K562 (cell line): Measurements from ENCODE around the gene TSGA10. TPM values are rescaled to one million over a fixed set of nuclear protein-coding genes. Genes with fewer than 3 reads are reported as not detected.

Experiments
- ATAC-seq: fragments of 200-7000 bp; cut with Tn5 transposase; 3 replicates; pipeline ENCODE4 v1.9.1; 2020; ENCODE audit warnings: moderate library complexity
- BruUV-seq: library from RNA; stranded (reverse); fragments of 400-500 nt; replicated peaks from 2 replicates; lab custom pipeline; 2021; lab: Mats Ljungman, UMichigan
- CTCF ChIA-PET: fragments of 300-600 bp; formaldehyde crosslinking; extraction: SDS; loops from one replicate; lab custom pipeline; 2021; ENCODE audit warnings: low intra/inter-chr PET ratio; lab: Yijun Ruan, JAX
- POLR2A ChIA-PET: fragments of 300-600, 350-650 bp; sonication (Branson Sonifier 250); formaldehyde crosslinking; extraction: SDS; loops from one replicate; lab custom pipeline; 2021; ENCODE audit warnings: antibody characterized with exemption, inconsistent platforms; lab: Yijun Ruan, JAX
- DNase-seq, 4 experiments: peaks; one replicate each; pipeline versions ENCODE4 v3.0.0 to v3.0.0-alpha.2; 2011 to 2018; ENCODE audit warnings: low spot score in 3 of 4, mixed read lengths in 3 of 4; ENCODE audit errors: extremely low read depth in 1 of 4
- FAIRE-seq: peaks from 2 replicates; lab custom pipeline; 2011; peaks lifted over from hg19 to GRCh38; lab: Jason Lieb, UNC
- H2AFZ ChIP-seq: 2 replicates; pipeline ENCODE4 v1.6.0; 2011; ENCODE audit warnings: low read depth, low read length, control low read depth, inconsistent platforms
- H3K27ac ChIP-seq: fragments of 200-600 bp; 3 replicates; pipeline ENCODE4 v1.8.0; 2011; ENCODE audit warnings: low read depth, mild to moderate bottlenecking, control low read depth, inconsistent platforms, low read length, moderate library complexity, mixed read lengths; ENCODE audit errors: extremely low read depth
- H3K27me3 ChIP-seq, 2 experiments: fragments of 300-600 bp in 1 of 2; 2 replicates in 1 of 2; 3 replicates in 1 of 2; pipeline versions ENCODE4 v1.6.0 to v1.8.0; 2011; ENCODE audit warnings: inconsistent platforms in 2 of 2, low read length in 2 of 2, mild to moderate bottlenecking in 1 of 2, mixed read lengths in 1 of 2, moderate library complexity in 1 of 2; ENCODE audit not compliant: control insufficient read depth in 2 of 2, insufficient read depth in 2 of 2
- H3K36me3 ChIP-seq: fragments of 300-600 bp; 3 replicates; pipeline ENCODE4 v1.8.0; 2011; ENCODE audit warnings: mild to moderate bottlenecking, low read length, inconsistent platforms; ENCODE audit not compliant: control insufficient read depth, insufficient read depth
- H3K4me1 ChIP-seq, 2 experiments: fragments of 200-600 bp in 1 of 2; replicated peaks in 1 of 2; 2 replicates in 1 of 2; 3 replicates in 1 of 2; pipeline versions ENCODE4 v1.5.1 to v1.8.0; 2011; ENCODE audit warnings: inconsistent platforms in 2 of 2, low read length in 2 of 2, mild to moderate bottlenecking in 1 of 2, mixed read lengths in 1 of 2, moderate library complexity in 1 of 2; ENCODE audit not compliant: control insufficient read depth in 2 of 2, insufficient read depth in 2 of 2
- H3K4me2 ChIP-seq: 2 replicates; pipeline ENCODE4 v1.6.1; 2011; ENCODE audit warnings: low read length, control low read depth, inconsistent platforms, mixed read lengths; ENCODE audit not compliant: insufficient read depth
- H3K4me3 ChIP-seq: fragments of 200-600 bp; sonication (generic), shearing (Covaris generic); 2 replicates; pipeline ENCODE4 v1.5.1; 2016; ENCODE audit warnings: control low read depth, inconsistent platforms
- H3K79me2 ChIP-seq: fragments of 200-600 bp; 3 replicates; pipeline ENCODE4 v1.8.0; 2011; ENCODE audit warnings: low read length, inconsistent platforms; ENCODE audit not compliant: control insufficient read depth, insufficient read depth
- H3K9ac ChIP-seq, 2 experiments: 2 replicates each; pipeline versions ENCODE4 v1.6.0 to v1.6.1; 2011; ENCODE audit warnings: low read depth in 2 of 2, low read length in 2 of 2, control low read depth in 1 of 2, inconsistent platforms in 1 of 2, mild to moderate bottlenecking in 1 of 2, mixed read lengths in 1 of 2; ENCODE audit not compliant: insufficient read depth in 1 of 2
- H3K9me1 ChIP-seq: one replicate; pipeline ENCODE4 v1.6.0; 2011; ENCODE audit warnings: inconsistent platforms, mild to moderate bottlenecking, low read length, moderate library complexity; ENCODE audit not compliant: control insufficient read depth, insufficient read depth
- H3K9me3 ChIP-seq: replicated peaks from 2 replicates; pipeline ENCODE4 v1.5.1; 2011; ENCODE audit warnings: low read depth, low read length, inconsistent platforms; ENCODE audit not compliant: control insufficient read depth, insufficient read depth
- H4K20me1 ChIP-seq: replicated peaks from 2 replicates; pipeline ENCODE4 v1.6.1; 2011; ENCODE audit warnings: low read length, inconsistent platforms, mixed read lengths; ENCODE audit not compliant: control insufficient read depth, insufficient read depth
- FIP1L1 ChIP-seq: fragments of 200-400 bp; formaldehyde crosslinking; IDR thresholded peaks from 2 replicates; pipeline ENCODE4 v1.6.1; 2018; ENCODE audit warnings: mild to moderate bottlenecking, low read depth, low read length; ENCODE audit not compliant: poor library complexity, severe bottlenecking
- GATA2 ChIP-seq: sonication (generic); formaldehyde crosslinking; IDR thresholded peaks from 2 replicates; pipeline ENCODE4 v1.4.0; 2020; ENCODE audit warnings: mild to moderate bottlenecking, missing genetic modification reagents
- ILF3 ChIP-seq: fragments of 450-650 bp; IDR thresholded peaks from 2 replicates; pipeline ENCODE4 v1.6.1; 2018; ENCODE audit warnings: antibody characterized with exemption, mild to moderate bottlenecking, moderate library complexity, borderline replicate concordance
- PCBP2 ChIP-seq: fragments of 200-400 bp; formaldehyde crosslinking; IDR thresholded peaks from 2 replicates; pipeline ENCODE4 v1.6.1; 2018; ENCODE audit warnings: low read length, low read depth, mild to moderate bottlenecking, moderate library complexity; ENCODE audit not compliant: poor library complexity, severe bottlenecking
- RAD21 ChIP-seq, 2 experiments: fragments of 250-450 bp in 1 of 2; fragments of 450-650 bp in 1 of 2; sonication (Bioruptor Pico) in 1 of 2; formaldehyde crosslinking in 1 of 2; IDR thresholded peaks in 1 of 2; conservative IDR thresholded peaks in 1 of 2; 2 replicates each; pipeline versions ENCODE4 v1.4.0 to v1.8.0; 2020 to 2022; ENCODE audit warnings: mild to moderate bottlenecking in 2 of 2, moderate library complexity in 1 of 2
- RBM14 ChIP-seq: fragments of 200-400 bp; formaldehyde crosslinking; IDR thresholded peaks from 2 replicates; pipeline ENCODE4 v1.6.1; 2018; ENCODE audit warnings: low read depth, mild to moderate bottlenecking, low read length, moderate library complexity, borderline replicate concordance; ENCODE audit not compliant: insufficient read depth
- TEAD1 ChIP-seq, 2 experiments: fragments of 450-650 bp in 1 of 2; sonication (generic) in 1 of 2; formaldehyde crosslinking; IDR thresholded peaks; 2 replicates each; pipeline versions ENCODE4 v1.4.0 to v1.8.0; 2020 to 2022; ENCODE audit warnings: mild to moderate bottlenecking in 2 of 2, missing genetic modification reagents in 1 of 2
- ZNF766 ChIP-seq: fragments of 200-800 bp; sonication (Bioruptor generic); conservative IDR thresholded peaks from 2 replicates; pipeline ENCODE4 v1.6.1; 2016; ENCODE audit warnings: missing genetic modification characterization, missing compliant biosample characterization
- WGBS: fragments of 100-300 bp; shearing (Covaris generic); methylation state at CpG from one replicate; pipeline ENCODE4 v1.1.6; 2016; ENCODE audit warnings: low coverage, mixed read lengths; ENCODE audit not compliant: insufficient coverage; ENCODE audit errors: missing lambda C conversion rate; 5-methylcytosine and 5-hydroxymethylcytosine counted together
- in situ Hi-C: fragments of 300-500 bp; cut with MboI; formaldehyde crosslinking; loops from 4 replicates; pipeline ENCODE4 v1.15.0; 2018; ENCODE audit warnings: inconsistent platforms, mixed read lengths
- intact Hi-C: fragments of 100-400 bp; cut with micrococcal nuclease; formaldehyde crosslinking; loops from 2 replicates; pipeline ENCODE4 v1.14.2; 2022
- polyA plus RNA-seq, 8 experiments: library from polyadenylated mRNA; depleted of rRNA in 4 of 8; stranded (reverse) in 5 of 8; unstranded in 3 of 8; fragments of >200 nt; fragmentation: Nextera tagmentation in 2 of 8; fragmentation: Illumina TruSeq in 1 of 8; extraction: Ambion mirVana in 2 of 8; extraction: Trizol in 1 of 8; gene quantifications; 2 replicates each; pipeline versions ENCODE4 v1.2.1 to v1.2.3, GENCODE V29; 2011 to 2014; ENCODE audit warnings: inconsistent platforms in 1 of 8, missing spikeins in 1 of 8
- total RNA-seq, 7 experiments: library from RNA; depleted of rRNA in 6 of 7; stranded (reverse); fragments of >200 nt in 6 of 7; fragmentation: Illumina TruSeq in 2 of 7; extraction: Trizol in 2 of 7; gene quantifications; 2 replicates each; pipeline versions ENCODE4 v1.2.1 to v1.2.3, GENCODE V29; 2011 to 2021; ENCODE audit warnings: low replicate concordance in 1 of 7
- TF ChIP-seq, protein P1 (sequence below): IDR thresholded peaks from 2 replicates; pipeline ENCODE4 v1.6.1; 2012; ENCODE audit warnings: low read depth, low read length, improper control_type of control experiment, borderline replicate concordance
- TF ChIP-seq, protein P2 (sequence below): IDR thresholded peaks from 2 replicates; pipeline ENCODE4 v1.6.1; 2011; ENCODE audit warnings: borderline replicate concordance, low read depth, mild to moderate bottlenecking, moderate library complexity, low read length; ENCODE audit not compliant: insufficient read depth, poor library complexity, severe bottlenecking
- TF ChIP-seq, protein P3 (sequence below): fragments of 250-450 bp; sonication (Bioruptor Pico); IDR thresholded peaks from 2 replicates; pipeline ENCODE4 v1.4.0; 2020; ENCODE audit warnings: mild to moderate bottlenecking

The TSGA10 gene
- total and polyA plus RNA-seq, 9 of the 15 experiments (the other 6 are each of a cell fraction or from before 2014, with no cell fraction given) = 2.1 to 11.3 (median 3.2) TPM

DNA sequence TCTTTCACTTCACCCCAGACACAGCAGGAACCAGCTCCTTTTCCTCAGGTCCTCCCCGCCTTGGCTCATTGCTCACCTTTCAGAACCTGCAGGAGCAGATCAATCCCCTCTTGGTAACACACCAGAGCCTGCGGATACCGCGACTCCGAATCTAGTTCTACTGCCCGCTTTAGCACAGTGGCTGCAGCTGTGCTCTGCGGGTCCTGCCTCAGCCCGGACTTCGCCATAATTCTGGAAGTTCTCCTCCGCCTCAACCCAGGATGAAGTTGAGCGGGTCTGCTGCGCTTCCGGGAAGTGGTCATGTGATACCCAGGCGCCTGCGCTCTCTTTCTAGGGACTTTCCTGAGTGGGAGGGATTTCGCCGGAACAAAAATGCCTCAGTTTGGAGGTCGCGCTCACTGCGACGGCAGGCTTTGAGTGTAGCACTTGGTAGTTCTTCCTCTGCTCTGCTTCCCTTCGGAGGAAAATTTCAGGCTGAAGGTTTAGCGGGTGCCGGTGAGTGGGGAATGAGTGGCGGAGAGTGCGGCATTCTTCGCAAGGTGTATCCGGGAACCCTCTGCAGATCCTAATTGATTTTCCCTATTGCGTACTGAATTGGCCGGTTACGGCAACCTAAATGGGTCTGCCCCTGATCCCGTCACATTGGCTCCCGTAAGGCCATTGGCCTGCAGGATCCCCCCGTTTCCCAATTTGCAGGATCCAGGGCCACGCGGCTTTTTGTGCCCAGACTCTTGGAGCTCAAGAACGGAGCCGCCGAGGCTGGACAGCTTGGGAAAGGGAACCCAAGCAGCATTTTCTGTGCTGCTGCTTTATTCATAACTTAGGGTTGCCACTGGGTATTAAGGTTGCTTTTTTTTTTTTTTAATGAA, 26.2 kb upstream of the TSGA10 start, which contains the start of the genes MITD1 and MRPL30:
TSS of gene MITD1 (minus strand) at position 304 of the 869 bp plus-strand sequence. CDS start at position 227, 77 bp downstream.
TSS of gene MRPL30 (plus strand) at position 430 of the 869 bp plus-strand sequence. CDS start 5,020 bp downstream, outside the sequence.
- ChIA-PET CTCF (interaction anchor here (0.6 kb wide), 1 partner anchor 299 kb away, joined by 3 read pairs; no protein-coding TSS in a partner anchor), POLR2A (interaction anchor here (0.6 to 1.3 kb wide), 6 partner anchors 13 to 1216 kb away, joined by 3 to 6 read pairs (median 3); partner anchors contain the start of genes LIPT1 and TSGA10)
- Histone ChIP-seq H3K27me3 (no peaks in the 10 kb centered on the region), H3K9ac (peak within 1 kb of the TSS; percentile 87 to 94), H2AFZ (peak within 1 kb of the TSS; percentile 95), H3K4me1 (peaks cover 0 to 14% of the 10 kb centered on the region in 2 experiments), H3K79me2 (peaks cover 71% of the 10 kb centered on the region), H3K36me3 (peaks cover 24% of the 10 kb centered on the region), H3K4me3 (peak within 1 kb of the TSS; percentile 72), H3K9me1 (no peaks in the 10 kb centered on the region), H4K20me1 (no peaks in the 10 kb centered on the region), H3K9me3 (no peaks in the 10 kb centered on the region), H3K27ac (peak within 1 kb of the TSS; percentile 88), H3K4me2 (peak within 1 kb of the TSS; percentile 89)
- intact Hi-C loops (loop anchor here (1.0 to 2.0 kb wide), 3 partner anchors 26 to 310 kb away; partner anchors contain the start of genes REV1 and TXNDC9), in situ Hi-C loops (no loop called here)
- ATAC-seq (peak; percentile 92), FAIRE-seq (peak; percentile 91), DNase-seq (peak; percentile 82 to 97 (median 86))
- BruUV-seq = TSS peak; percentile 77
- 1% methylated on average over 39 of the region's 39 CpGs for WGBS
- TF ChIP-seq GATA2 (CRISPR knock-in tag) (no peak), PCBP2 (no peak), TEAD1 (CRISPR knock-in tag; IDR thresholded peaks at IDR 0.05) (no peak), ZNF766 (CRISPR knock-in tag) (no peak), RBM14 (no peak), FIP1L1 (no peak), RAD21 (CRISPR knock-in tag; conservative IDR thresholded peaks at IDR 0.05 in 1 of 2, IDR thresholded peaks at IDR 0.05 in 1 of 2) (no peak), ILF3 (no peak)
- TF ChIP-seq, protein P1, sequence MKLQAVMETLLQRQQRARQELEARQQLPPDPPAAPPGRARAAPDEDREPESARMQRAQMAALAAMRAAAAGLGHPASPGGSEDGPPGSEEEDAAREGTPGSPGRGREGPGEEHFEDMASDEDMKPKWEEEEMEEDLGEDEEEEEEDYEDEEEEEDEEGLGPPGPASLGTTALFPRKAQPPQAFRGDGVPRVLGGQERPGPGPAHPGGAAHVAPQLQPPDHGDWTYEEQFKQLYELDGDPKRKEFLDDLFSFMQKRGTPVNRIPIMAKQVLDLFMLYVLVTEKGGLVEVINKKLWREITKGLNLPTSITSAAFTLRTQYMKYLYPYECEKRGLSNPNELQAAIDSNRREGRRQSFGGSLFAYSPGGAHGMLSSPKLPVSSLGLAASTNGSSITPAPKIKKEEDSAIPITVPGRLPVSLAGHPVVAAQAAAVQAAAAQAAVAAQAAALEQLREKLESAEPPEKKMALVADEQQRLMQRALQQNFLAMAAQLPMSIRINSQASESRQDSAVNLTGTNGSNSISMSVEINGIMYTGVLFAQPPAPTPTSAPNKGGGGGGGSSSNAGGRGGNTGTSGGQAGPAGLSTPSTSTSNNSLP = no peak
- TF ChIP-seq, protein P2, sequence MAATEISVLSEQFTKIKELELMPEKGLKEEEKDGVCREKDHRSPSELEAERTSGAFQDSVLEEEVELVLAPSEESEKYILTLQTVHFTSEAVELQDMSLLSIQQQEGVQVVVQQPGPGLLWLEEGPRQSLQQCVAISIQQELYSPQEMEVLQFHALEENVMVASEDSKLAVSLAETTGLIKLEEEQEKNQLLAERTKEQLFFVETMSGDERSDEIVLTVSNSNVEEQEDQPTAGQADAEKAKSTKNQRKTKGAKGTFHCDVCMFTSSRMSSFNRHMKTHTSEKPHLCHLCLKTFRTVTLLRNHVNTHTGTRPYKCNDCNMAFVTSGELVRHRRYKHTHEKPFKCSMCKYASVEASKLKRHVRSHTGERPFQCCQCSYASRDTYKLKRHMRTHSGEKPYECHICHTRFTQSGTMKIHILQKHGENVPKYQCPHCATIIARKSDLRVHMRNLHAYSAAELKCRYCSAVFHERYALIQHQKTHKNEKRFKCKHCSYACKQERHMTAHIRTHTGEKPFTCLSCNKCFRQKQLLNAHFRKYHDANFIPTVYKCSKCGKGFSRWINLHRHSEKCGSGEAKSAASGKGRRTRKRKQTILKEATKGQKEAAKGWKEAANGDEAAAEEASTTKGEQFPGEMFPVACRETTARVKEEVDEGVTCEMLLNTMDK = no peak
- TF ChIP-seq, protein P3, sequence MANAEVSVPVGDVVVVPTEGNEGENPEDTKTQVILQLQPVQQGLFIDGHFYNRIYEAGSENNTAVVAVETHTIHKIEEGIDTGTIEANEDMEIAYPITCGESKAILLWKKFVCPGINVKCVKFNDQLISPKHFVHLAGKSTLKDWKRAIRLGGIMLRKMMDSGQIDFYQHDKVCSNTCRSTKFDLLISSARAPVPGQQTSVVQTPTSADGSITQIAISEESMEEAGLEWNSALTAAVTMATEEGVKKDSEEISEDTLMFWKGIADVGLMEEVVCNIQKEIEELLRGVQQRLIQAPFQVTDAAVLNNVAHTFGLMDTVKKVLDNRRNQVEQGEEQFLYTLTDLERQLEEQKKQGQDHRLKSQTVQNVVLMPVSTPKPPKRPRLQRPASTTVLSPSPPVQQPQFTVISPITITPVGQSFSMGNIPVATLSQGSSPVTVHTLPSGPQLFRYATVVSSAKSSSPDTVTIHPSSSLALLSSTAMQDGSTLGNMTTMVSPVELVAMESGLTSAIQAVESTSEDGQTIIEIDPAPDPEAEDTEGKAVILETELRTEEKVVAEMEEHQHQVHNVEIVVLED (CRISPR knock-in tag) = peak; percentile 71
